GM18507 (cell line): Measurements from ENCODE around the gene IL15.
"Not testable (repeated sequence)": the region's sequence is repeated elsewhere in the genome, so short reads cannot be mapped to it uniquely, and the experiment has no call there.

Source experiments
- DNase-seq: peaks from one replicate; pipeline ENCODE4 v3.0.0; 2011; ENCODE audit warnings: low read depth; ENCODE audit not compliant: insufficient read length; ENCODE audit errors: extremely low spot score
- FAIRE-seq: peaks from 2 replicates; lab custom pipeline; 2011; peaks lifted over from hg19 to GRCh38; lab: Jason Lieb, UNC

The IL15 gene

DNA sequence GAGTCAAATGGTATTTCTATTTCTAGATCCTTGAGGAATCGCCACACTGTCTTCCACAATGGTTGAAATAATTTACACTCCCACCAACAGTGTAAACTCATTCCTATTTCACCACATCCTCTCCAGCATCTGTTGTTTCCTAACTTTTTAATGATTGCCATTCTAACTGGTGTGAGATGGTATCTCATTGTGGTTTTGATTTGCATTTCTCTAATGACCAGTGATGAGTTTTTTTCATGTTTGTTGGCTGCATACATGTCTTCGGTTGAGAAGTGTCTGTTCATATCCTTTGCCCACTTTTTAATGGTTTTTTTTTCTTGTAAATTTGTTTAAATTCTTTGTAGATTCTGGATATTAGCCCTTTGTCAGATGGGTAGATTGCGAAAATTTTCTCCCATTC lies 115.4 kb downstream of the IL15 start:
- not testable (repeated sequence) for FAIRE-seq, DNase-seq

DNA sequence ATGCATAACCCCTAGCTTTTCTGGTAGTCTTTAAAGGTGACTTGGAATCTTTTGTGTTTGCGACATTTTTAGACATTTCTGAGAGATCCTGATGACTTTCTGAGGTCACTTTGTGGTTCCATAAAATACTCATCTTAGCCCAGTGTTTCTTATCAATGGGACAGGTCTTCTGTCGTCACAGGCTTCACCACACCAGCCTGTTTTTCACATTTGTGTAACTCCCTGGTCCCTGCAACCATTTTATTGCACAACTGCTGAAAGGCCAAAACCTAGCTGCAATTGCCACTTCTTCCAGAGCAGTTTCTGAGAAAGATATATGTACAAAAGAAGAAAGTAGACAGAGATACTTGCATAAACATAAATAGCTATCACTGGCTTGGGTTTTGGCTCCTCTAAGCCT lies 120.9 kb downstream of the IL15 start:
- no peak for DNase-seq
- no peak for FAIRE-seq

GRCh38 chr4:141759796-141760425 lies 123.5 kb downstream of the IL15 start:
- no peak for FAIRE-seq
- DNase-seq: no peak

DNA sequence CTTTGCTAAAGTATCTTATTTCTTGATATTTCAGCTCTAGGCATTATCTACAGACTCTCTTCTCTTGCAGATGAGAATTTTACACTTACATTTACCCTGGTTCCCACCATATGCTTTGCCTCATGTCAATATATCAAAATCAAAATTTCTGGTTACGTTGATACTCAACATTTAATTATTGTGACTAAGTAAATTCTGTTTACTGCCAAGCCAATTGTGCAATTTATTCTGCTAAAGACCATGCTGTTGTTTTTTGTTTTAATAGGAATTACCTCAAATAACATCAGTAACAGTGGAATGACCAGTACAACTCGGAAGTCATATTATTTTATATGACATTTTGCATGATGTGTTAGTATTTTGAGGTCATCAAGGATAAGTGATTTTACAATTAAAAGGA lies 125.5 kb downstream of the IL15 start:
- no peak for FAIRE-seq
- no peak for DNase-seq

GRCh38 chr4:141763374-141763773 lies 127.0 kb downstream of the IL15 start:
- FAIRE-seq: no peak
- no peak for DNase-seq

GRCh38 chr4:141768954-141769353 lies 132.6 kb downstream of the IL15 start:
- no peak for FAIRE-seq

GRCh38 chr4:141771889-141772830 lies 135.8 kb downstream of the IL15 start:
- DNase-seq (no peak), FAIRE-seq (peak; percentile 26)

More at GRCh38 chr4:141768954-141769353, 132.6 kb downstream of the IL15 start:
- no peak for DNase-seq

DNA sequence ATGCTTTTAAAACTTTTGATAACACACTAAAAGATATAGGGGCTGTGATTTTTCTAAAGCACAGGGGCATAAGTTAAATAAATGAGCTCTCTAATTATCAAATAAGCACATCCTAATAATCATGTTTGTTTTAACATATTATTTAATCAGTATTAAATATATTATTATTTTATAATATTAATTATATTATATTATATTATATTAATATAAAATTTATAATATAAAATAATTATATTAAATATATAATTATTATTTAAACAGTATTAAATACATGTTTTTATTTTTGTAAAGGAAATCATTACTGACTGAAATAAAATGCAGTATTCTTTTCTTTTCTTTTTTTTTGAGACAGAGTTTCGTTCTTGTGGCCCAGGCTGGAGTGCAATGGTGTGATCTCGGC lies 136.5 kb downstream of the IL15 start:
- FAIRE-seq (no peak), DNase-seq (no peak)

- DNase-seq: no peak
- FAIRE-seq: no peak
Observed at GRCh38 chr4:141782205-141782604, 145.8 kb downstream of the IL15 start.
